Activated CD4-positive, alpha-beta T cell treated with anti-CD3 and anti-CD28 coated beads, Interleukin-2, amount 50 U/mL, for 1 hour (primary cell): ENCODE measurements around the gene IL33.

Source experiments
- DNase-seq: peaks from one replicate; pipeline ENCODE4 v3.0.0-alpha.2; 2020

The IL33 gene

DNA sequence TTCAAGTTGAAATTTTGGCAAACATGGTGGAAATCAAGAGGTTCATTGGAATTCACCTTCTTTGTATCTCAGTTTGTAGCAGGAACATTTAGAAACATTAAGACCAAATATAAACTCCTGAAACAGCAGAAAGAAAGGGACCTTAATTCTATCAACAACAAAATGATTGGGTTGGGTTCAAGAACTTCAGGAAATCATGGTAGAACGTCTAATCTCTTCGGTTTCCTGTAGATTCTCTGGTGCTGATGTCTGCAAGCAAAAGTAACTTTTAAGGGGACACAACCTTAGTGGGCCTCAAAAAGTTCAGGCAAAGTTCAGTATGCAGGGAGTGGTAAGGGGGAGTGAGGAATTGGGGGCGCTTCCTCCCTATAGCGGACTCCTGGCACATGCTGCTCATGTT lies 3.4 kb downstream of the IL33 start:
- no peak for DNase-seq

GRCh38 chr9:6219981-6220380 lies 4.4 kb downstream of the IL33 start:
- no peak for DNase-seq

DNA sequence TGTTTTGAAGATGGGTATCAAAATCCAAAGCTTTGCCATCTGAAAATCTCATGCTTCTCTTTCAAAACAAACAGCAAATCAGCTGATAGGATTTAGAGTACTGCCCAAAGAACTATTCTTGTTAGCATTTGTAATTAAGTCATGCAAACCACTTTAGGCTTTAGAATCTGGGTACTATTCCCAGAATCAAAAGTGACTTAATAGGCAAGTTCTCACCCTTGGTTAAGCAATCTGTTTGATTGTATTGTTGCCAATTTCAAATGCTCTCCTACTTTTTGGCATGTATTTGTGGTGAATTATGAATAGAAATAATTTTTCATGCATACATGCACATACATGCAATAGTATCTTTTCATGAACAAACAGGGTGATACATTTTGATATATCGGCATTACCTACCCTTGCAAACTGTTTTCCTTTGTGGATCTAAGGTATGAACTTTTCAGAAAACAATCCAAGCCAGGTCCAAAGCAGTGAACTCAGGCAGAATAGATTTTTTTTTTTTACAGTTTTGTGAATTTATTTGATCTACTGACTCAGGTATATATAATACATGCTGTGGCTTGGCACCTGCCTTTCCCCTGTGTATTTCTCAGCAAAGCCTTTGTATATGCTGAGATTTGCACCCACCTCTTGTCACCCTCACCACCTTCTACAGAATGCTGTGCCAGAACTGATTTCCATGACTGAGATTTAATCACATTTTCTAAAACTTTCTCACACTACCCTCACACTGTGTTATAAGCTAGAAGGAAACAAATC lies 9.0 kb downstream of the IL33 start:
- no peak for DNase-seq

DNA sequence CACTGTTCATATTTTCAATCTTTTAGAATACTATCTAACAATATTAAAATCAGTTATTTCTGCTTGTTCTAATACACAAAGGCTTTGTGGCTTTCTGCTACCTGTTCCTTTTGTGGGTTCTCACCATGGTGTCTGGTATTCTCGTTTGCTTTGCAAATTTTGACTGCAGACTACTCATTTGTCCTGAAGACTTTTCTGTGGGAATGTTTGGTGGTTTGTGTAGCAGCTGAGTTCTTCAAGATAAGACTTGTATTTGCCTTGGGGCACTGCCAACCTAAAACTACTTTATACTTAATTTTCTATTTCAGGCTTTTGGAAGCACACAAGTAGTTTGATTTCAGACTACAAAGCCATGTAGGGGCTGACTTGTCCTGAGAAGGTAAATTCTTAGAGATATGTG lies 11.1 kb downstream of the IL33 start:
- DNase-seq: no peak

DNA sequence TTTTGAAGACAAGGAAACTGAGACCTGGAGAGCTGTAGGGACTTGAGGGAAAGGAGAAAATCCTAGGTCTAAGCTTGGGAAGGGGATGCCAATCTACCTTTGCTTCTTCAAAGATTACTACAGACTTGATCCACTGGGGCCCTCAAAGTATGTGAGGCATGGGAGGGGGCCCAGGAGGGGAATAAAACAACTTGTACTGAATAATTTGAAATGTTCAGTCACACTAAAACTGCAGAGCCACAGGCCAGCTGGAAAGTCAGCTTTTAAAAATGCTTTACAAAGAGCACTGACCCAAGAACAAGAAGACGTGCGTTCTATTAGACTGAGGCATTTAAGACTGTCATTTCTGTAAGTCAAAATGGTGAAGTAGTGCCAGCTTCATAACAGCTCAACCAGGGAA lies 13.6 kb downstream of the IL33 start:
- no peak for DNase-seq

DNA sequence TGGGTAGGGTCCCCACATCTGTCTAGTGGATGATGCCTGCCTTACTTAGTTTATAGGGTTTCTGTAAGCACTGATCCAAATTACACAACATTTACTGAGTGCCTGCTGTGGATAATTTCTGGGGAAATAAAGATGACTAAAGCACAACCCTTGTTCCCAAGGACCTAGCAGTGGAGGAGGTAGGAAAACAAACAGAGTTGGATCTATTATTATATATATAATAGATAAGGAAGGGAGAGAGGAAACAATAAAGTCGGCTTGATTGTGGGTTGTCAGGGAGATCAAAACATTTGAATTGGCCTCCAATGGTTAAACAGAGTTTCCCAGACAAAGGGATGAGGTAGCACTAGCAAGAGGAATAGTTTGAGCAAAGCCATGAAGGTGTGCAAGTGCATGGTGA lies 14.0 kb downstream of the IL33 start:
- DNase-seq: no peak

GRCh38 chr9:6230037-6230780 lies 14.6 kb downstream of the IL33 start:
- no peak for DNase-seq

- DNase-seq: no peak
Measured at GRCh38 chr9:6232336-6232945, 16.8 kb downstream of the IL33 start.

GRCh38 chr9:6234014-6234413 lies 18.4 kb downstream of the IL33 start:
- DNase-seq: no peak

DNA sequence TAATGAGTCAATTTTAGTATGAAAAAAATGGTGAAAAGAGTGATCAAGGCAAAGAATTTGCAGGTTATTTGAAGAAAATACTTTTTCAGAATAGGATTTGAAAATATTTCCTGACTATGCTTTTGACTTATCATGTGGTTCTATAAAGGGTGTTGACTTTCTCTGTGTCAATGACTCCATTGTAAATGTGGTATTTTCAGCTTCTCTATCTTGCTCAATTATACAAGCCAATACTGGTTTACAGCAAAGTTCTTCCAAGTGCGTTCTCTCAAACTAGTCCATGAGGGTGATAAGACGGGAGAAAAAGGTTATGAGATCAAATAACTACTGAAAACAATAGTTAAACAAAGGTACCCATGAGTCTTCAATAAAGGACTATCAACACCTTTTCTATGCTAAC lies 21.7 kb downstream of the IL33 start:
- DNase-seq: no peak

GRCh38 chr9:6239048-6239461 lies 23.4 kb downstream of the IL33 start:
- DNase-seq: no peak

GRCh38 chr9:6239694-6240093 lies 24.1 kb downstream of the IL33 start:
- DNase-seq: no peak

- no peak for DNase-seq
Measured at GRCh38 chr9:6243746-6244145, 28.1 kb downstream of the IL33 start.

GRCh38 chr9:6247266-6247665 lies 31.7 kb downstream of the IL33 start:
- DNase-seq: no peak

DNA sequence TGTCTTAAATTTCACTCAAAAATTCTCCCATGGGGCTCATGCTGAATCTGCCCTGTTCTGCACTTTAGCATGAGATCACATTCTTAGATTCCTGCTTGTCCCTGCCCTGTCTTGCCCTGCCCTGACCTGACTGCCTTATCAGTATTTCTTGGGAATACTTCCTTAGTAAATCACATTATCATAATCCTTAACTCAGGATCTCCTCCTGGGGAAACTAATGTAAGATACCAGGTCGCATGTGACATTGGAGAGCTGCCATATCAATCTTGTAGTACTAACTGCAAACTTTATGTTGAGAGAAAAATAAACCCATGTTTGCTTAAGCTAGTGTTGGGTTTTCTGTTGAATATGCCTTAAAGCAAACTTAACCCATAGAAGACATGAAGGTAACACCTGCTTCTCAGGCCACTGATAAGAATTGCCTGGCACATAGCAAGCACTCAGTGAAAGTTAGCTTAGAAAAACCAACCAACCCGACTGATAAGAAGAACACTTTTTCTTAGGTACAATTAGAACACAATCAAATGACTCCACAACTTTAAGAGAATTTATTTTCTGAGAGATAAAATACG lies 53.3 kb downstream of the IL33 start:
- no peak for DNase-seq

GRCh38 chr9:6270896-6271295 lies 55.3 kb downstream of the IL33 start:
- DNase-seq: no peak

GRCh38 chr9:6271508-6272228 lies 56.1 kb downstream of the IL33 start:
- DNase-seq: no peak

- no peak for DNase-seq
Measured at GRCh38 chr9:6272229-6272598, 56.6 kb downstream of the IL33 start.

GRCh38 chr9:6277417-6277816 lies 61.8 kb downstream of the IL33 start:
- DNase-seq: no peak

DNA sequence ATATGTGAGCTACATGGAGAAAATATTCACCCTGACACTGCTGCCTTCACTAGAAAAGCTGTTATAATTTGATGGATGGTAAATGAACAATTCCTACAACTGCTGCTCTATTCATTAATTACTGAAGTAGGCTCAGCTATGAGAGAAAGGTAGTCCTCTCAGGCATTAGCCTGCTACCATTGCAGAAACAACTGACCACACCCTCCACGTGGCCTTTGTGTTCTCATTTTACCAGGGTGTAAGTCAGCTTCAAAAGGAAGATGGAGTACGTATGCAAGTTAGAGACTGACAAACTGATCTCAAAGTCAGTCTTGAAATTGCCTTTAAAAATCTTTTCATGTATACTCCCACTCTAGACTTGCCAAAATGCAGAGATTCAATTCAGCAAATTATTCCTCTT lies 86.3 kb downstream of the IL33 start:
- DNase-seq: no peak

- DNase-seq: no peak
Measured at GRCh38 chr9:6302417-6302816, 86.8 kb downstream of the IL33 start.

DNA sequence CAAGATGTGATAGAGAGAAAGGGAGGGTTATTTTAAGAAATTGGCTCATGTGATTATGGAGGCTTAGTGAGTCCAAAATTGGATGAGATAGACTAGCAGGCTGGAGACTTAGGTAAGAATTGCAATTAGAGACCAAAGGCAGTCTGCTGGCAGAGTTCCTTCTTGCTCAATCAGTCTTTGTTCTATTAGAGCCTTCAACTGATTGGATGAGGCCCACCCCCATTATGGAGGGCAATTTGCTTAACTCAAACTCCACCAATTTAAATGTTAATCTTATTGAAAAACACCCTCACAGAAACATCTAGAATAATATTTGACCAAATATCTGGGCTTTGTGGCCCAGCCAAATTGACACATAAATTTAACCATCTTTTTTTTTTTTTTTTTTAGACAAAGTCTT lies 88.6 kb downstream of the IL33 start:
- DNase-seq: no peak

- DNase-seq: no peak
Measured at GRCh38 chr9:6305954-6306563, 90.5 kb downstream of the IL33 start.
